Esophagus squamous epithelium (tissue), 4 donors: ENCODE results near the gene NDUFB3.

Source experiments
- POLR2A ChIP-seq, 4 donors: fragments of 450-650 bp; IDR thresholded peaks; one replicate each; pipeline ENCODE4 v1.6.1; 2017; ENCODE audit warnings: antibody characterized with exemption in 4 of 4, mild to moderate bottlenecking in 4 of 4, moderate library complexity in 3 of 4
- TF ChIP-seq, protein P1 (sequence below), 6 experiments: fragments of 450-650 bp in 4 of 6; fragments of 200-600 bp in 2 of 6; sonication (generic) in 2 of 6; IDR thresholded peaks; one replicate each; pipeline ENCODE4 v1.5.1; 2016 to 2019; ENCODE audit warnings: antibody characterized with exemption in 6 of 6, mild to moderate bottlenecking in 4 of 6, moderate library complexity in 4 of 6

DNA sequence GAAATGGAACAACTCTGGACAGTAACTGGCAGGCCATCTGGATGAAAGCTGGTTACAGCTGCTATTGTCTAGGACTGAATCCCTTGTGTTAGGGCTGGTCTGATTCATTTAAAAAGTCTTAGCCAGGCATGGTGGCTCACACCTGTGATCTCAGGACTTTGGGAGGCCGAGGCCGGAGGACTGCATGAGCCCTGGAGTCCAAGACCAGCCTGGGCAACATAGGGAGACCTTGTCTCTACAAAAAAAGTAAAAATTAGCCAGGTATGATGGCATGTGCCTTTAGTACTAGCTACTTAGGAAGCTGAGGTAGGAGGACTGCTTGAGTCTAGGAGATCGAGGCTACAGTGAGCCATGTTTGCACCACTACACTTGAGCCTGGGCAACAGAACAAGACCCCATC, 28.7 kb downstream of the NDUFB3 start:
- TF ChIP-seq, protein P1, sequence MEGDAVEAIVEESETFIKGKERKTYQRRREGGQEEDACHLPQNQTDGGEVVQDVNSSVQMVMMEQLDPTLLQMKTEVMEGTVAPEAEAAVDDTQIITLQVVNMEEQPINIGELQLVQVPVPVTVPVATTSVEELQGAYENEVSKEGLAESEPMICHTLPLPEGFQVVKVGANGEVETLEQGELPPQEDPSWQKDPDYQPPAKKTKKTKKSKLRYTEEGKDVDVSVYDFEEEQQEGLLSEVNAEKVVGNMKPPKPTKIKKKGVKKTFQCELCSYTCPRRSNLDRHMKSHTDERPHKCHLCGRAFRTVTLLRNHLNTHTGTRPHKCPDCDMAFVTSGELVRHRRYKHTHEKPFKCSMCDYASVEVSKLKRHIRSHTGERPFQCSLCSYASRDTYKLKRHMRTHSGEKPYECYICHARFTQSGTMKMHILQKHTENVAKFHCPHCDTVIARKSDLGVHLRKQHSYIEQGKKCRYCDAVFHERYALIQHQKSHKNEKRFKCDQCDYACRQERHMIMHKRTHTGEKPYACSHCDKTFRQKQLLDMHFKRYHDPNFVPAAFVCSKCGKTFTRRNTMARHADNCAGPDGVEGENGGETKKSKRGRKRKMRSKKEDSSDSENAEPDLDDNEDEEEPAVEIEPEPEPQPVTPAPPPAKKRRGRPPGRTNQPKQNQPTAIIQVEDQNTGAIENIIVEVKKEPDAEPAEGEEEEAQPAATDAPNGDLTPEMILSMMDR (IDR thresholded peaks at IDR 0.05), result no peak
- TF ChIP-seq POLR2A (IDR thresholded peaks at IDR 0.05), result no peak
